CD4-positive, alpha-beta T cell treated with Interleukin-2 at 100 ng/mL for 4 hours (primary cell): ENCODE measurements around the gene DSCAM.
"Not testable (repeated sequence)": the region's sequence is repeated elsewhere in the genome, so short reads cannot be mapped to it uniquely, and the experiment has no call there.

Experiments used
- DNase-seq: peaks from one replicate; pipeline ENCODE4 v3.0.0-alpha.2; 2020; ENCODE audit warnings: low spot score

The DSCAM gene

GRCh38 chr21:40846587-40847411, at the start of gene DSCAM:
Gene DSCAM (minus strand): TSS chr21:40847158. CDS start chr21:40846661, 497 bp downstream.
- no peak for DNase-seq

GRCh38 chr21:40895697-40896096, 48.7 kb upstream of the DSCAM start:
- not testable (repeated sequence) for DNase-seq

GRCh38 chr21:40886931-40887330, 40.0 kb upstream of the DSCAM start:
- no peak for DNase-seq

GRCh38 chr21:40886006-40886405, 39.0 kb upstream of the DSCAM start:
- DNase-seq = no peak

GRCh38 chr21:40882192-40882915, 35.4 kb upstream of the DSCAM start:
- no peak for DNase-seq

GRCh38 chr21:40881767-40882166, 34.8 kb upstream of the DSCAM start:
- DNase-seq = no peak

GRCh38 chr21:40871099-40871498, 24.1 kb upstream of the DSCAM start:
- DNase-seq = no peak

- no peak for DNase-seq
These were observed 16.9 kb upstream of the DSCAM start for GRCh38 chr21:40863839-40864238.

GRCh38 chr21:40858517-40858916, 11.6 kb upstream of the DSCAM start:
- DNase-seq = no peak

- no peak for DNase-seq
These were observed 7.2 kb upstream of the DSCAM start for GRCh38 chr21:40853956-40854688.

- DNase-seq = no peak
These were observed 5.6 kb upstream of the DSCAM start for GRCh38 chr21:40852563-40852962.

GRCh38 chr21:40851749-40852148, 4.8 kb upstream of the DSCAM start:
- no peak for DNase-seq

- no peak for DNase-seq
These were observed 3.1 kb upstream of the DSCAM start for GRCh38 chr21:40850071-40850470.

GRCh38 chr21:40847951-40848350, 993 bp upstream of the DSCAM start:
- DNase-seq = no peak

GRCh38 chr21:40846103-40846502, 855 bp downstream of the DSCAM start:
- no peak for DNase-seq

- no peak for DNase-seq
These were observed 1.4 kb downstream of the DSCAM start for GRCh38 chr21:40845441-40845995.

GRCh38 chr21:40844935-40845334, 2.0 kb downstream of the DSCAM start:
- no peak for DNase-seq

GRCh38 chr21:40842197-40842552, 4.8 kb downstream of the DSCAM start:
- no peak for DNase-seq

- DNase-seq = no peak
These were observed 5.3 kb downstream of the DSCAM start for GRCh38 chr21:40841524-40842196.

- no peak for DNase-seq
These were observed 6.4 kb downstream of the DSCAM start for GRCh38 chr21:40840401-40841125.

GRCh38 chr21:40839521-40839920, 7.4 kb downstream of the DSCAM start:
- DNase-seq = no peak
